GM19193 (cell line): Measurements from ENCODE around the gene STX5.

Experiments used
- POLR2A ChIP-seq: IDR thresholded peaks from 4 replicates; pipeline ENCODE4 v1.6.1; 2011; ENCODE audit not compliant: insufficient read depth, insufficient read length; ENCODE audit errors: extremely low read depth

The STX5 gene

GRCh38 chr11:62831520-62832335, at the start of gene STX5:
TSS of gene STX5 (minus strand) at chr11:62832051. CDS start at chr11:62831243, 808 bp downstream.
- TF ChIP-seq POLR2A: peak; percentile 82

GRCh38 chr11:62880803-62881578, 49.1 kb upstream of the STX5 start, which contains the start of gene SLC3A2:
TSS of gene SLC3A2 (plus strand) at chr11:62880896. CDS start at chr11:62881024, 128 bp downstream.
- peak; percentile 98 for TF ChIP-seq POLR2A

GRCh38 chr11:62880231-62880802, 48.5 kb upstream of the STX5 start:
- TF ChIP-seq POLR2A: no peak

- no peak for TF ChIP-seq POLR2A
Measured at GRCh38 chr11:62879235-62879978, 47.6 kb upstream of the STX5 start.

DNA sequence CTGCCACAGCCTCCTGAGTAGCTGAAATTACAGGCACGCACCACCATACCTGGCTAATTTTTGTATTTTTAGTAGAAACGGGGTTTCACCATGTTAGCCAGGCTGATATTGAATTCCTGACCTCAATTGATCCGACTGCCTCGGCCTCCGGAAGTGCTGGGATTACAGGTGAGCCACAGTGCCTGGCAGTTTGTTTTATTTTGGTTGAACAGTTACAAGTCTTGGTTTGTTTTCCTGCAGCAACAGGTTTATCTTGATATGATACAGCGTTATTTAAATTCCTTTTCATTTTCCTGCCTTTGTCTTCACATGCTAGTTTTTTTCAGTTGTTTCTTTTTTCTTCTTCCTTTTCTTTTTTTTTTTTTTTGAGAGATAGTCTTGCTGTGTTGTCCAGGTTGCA, 44.9 kb upstream of the STX5 start:
- TF ChIP-seq POLR2A: no peak

GRCh38 chr11:62875698-62876478, 44.0 kb upstream of the STX5 start:
- no peak for TF ChIP-seq POLR2A

DNA sequence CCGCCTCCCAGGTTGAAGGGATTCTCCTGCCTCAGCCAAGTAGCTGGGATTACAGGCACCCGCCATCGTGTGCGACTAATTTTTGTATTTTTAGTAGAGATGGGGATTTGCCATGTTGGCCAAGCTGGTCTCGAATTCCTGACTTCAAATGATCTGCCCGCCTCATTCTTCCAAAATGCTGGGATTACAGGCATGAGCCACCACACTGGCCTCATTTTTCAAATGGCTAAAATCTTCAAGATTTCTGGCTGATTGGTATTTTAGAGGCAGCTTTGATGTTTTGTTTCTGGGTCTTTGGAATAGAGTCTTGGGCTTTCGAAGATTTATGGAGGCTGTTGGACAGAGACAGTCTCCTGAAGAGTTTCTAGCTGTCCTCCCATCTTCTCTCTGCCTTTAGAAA, 43.0 kb upstream of the STX5 start:
- TF ChIP-seq POLR2A: no peak

DNA sequence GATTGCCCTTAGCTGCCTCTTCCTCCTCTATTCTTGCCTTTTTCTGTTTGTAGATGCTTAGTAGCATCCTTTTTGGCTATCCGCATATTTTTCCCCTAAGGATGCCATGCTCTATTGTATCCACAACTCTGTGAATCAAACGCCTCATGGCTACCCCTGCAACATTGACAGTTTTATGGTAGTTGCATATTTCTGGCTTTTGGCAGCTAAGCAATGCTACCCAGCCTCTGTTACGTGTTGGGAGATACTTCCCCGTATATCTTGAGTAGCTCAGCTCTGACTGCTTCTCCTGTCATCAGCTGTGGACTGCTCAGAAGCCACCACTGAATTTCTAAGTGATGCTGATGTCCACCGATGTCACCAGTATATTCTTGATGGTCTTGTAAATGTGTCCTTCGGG, 33.8 kb upstream of the STX5 start:
- no peak for TF ChIP-seq POLR2A

- no peak for TF ChIP-seq POLR2A
Measured at GRCh38 chr11:62863687-62864335, 32.0 kb upstream of the STX5 start.

DNA sequence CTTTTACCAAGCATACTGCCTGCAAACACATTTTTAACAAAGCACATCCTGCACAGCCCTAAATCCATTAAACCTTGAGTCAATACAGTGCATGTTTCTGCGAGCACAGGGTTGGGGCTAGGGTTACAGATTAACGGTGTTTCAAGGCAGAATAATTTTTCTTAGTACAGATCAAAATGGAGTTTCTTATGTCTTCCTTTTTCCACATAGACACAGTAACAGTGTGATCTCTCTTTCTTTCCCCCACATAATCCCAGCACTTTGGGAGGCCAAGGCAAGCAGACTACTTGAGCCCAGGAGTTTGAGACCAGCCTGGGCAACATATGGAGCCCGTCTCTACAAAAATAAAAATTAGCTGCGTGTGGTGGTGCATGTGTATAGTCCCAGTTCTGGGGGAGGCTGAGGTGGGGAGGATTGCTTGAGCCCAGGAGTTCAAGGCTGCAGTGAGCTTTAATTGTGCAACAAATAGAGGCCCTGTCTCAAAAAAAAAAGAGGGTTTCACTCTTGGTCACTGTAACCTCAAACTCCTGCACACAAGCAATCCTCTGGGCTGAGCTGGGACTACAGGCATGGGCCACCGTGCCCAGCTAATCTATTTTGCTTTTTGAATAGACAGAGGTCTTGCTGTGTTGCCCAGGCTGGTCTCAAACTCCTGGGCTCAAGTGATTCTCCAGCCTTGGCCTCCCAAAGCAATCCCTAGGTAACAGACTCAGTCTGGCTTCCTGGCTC, 29.1 kb upstream of the STX5 start:
- TF ChIP-seq POLR2A: no peak

DNA sequence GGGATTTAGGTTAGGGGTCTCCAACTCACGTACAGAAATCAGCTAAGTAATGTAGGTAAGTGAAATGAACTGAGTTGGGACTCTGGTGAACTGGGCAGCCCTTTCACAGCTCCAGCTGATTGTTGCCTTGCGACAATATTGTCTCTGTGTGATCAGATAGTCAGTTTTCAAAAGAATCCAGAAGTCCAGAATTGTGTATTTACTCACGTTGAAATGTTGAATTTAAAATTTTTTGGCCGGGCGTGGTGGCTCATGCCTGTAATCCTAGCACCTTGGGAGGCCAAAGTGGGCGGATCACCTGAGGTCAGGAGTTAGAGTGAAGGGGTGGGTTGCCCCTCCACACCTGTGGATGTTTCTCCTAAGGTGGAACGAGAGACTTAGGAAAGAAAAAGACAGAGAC, 26.4 kb upstream of the STX5 start:
- no peak for TF ChIP-seq POLR2A

DNA sequence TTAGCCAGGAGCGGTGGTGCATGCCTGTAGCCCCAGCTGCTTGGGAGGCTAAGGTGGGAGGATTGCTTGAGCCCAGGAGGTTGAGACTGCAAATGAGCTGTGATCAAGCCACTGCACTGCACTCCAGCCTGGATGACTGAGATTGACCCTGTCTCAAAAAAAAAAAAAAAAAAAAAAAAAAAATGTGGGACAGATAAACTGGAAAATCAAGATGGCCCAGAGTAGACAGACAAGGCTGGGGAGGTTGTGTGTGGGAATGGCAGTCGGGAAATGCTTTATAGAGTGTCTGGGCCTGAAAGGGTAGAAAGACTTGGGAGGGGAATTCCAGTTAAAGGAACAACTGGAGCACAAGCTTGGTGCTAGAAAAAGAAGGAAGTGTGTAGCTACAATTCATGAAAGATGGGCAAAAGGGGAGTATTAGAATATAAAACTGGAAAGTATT, 25.7 kb upstream of the STX5 start:
- TF ChIP-seq POLR2A: no peak

DNA sequence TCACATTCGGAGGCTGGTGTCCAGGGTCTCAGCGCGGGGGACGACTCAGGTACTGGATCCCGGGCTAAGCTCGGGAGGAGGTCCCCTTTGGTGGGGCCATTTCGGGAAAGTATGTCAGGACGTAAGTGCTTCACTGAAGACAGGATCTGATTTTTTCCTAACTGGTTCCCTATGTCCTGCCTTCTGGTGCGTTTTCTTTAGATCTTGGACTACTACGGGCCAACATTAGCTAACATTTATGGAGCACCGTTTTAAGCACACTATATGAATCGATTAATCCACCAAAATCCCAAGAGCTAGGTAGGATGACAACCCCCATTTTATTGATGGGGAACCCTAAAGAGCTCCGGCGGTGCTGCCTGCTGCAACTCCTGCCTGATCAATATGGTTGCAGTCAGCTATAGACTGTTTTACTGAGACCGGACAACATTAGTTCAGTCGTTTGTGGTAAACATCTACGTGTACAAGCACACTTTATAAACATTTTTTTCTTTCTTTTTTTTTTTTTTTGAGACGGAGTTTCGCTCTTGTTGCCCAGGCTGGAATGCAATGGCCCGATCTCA, 24.6 kb upstream of the STX5 start:
- no peak for TF ChIP-seq POLR2A
